Measurements from ENCODE around the gene ATM.

Gene ATM, protein sequence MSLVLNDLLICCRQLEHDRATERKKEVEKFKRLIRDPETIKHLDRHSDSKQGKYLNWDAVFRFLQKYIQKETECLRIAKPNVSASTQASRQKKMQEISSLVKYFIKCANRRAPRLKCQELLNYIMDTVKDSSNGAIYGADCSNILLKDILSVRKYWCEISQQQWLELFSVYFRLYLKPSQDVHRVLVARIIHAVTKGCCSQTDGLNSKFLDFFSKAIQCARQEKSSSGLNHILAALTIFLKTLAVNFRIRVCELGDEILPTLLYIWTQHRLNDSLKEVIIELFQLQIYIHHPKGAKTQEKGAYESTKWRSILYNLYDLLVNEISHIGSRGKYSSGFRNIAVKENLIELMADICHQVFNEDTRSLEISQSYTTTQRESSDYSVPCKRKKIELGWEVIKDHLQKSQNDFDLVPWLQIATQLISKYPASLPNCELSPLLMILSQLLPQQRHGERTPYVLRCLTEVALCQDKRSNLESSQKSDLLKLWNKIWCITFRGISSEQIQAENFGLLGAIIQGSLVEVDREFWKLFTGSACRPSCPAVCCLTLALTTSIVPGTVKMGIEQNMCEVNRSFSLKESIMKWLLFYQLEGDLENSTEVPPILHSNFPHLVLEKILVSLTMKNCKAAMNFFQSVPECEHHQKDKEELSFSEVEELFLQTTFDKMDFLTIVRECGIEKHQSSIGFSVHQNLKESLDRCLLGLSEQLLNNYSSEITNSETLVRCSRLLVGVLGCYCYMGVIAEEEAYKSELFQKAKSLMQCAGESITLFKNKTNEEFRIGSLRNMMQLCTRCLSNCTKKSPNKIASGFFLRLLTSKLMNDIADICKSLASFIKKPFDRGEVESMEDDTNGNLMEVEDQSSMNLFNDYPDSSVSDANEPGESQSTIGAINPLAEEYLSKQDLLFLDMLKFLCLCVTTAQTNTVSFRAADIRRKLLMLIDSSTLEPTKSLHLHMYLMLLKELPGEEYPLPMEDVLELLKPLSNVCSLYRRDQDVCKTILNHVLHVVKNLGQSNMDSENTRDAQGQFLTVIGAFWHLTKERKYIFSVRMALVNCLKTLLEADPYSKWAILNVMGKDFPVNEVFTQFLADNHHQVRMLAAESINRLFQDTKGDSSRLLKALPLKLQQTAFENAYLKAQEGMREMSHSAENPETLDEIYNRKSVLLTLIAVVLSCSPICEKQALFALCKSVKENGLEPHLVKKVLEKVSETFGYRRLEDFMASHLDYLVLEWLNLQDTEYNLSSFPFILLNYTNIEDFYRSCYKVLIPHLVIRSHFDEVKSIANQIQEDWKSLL (N-terminal part only)
- total RNA-seq: 709 to 1,197 (median 1,078) reads per million in 4 donors

DNA sequence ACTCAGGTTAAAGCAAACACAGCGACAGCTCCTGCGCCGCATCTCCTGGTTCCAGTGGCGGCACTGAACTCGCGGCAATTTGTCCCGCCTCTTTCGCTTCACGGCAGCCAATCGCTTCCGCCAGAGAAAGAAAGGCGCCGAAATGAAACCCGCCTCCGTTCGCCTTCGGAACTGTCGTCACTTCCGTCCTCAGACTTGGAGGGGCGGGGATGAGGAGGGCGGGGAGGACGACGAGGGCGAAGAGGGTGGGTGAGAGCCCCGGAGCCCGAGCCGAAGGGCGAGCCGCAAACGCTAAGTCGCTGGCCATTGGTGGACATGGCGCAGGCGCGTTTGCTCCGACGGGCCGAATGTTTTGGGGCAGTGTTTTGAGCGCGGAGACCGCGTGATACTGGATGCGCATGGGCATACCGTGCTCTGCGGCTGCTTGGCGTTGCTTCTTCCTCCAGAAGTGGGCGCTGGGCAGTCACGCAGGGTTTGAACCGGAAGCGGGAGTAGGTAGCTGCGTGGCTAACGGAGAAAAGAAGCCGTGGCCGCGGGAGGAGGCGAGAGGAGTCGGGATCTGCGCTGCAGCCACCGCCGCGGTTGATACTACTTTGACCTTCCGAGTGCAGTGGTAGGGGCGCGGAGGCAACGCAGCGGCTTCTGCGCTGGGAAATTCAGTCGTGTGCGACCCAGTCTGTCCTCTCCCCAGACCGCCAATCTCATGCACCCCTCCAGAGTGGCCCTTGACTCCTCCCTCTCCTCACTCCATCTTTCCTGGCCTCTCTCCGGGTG, at the start of gene ATM, which contains the start of gene NPAT:
ATM (plus strand) TSS at position 494 of the 774 bp plus-strand sequence. CDS start 4,558 bp downstream, outside the sequence.
NPAT (minus strand) TSS at position 65 of the 774 bp plus-strand sequence. CDS start 102 bp downstream, outside the sequence.
- peak; percentile 99 for DNase-seq

DNA sequence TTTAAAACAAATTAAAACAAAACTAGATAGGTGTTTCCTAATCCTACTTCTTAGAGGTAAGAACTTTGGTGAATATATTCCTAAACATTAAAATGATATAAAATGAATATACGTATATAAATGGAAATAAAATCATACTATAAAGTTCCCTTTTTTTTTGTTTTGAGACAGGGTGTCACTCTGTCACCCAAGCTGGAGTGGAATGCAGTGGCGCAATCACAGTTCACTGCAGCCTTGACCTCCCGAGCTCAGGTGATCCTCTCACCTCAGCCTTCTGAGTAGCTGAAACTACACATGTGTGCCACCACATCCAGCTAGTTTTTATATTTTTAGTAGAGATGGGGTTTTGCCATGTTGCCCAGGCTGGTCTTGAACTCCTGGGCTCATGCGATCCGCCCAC, 45.3 kb upstream of the ATM start:
- no peak for DNase-seq

DNA sequence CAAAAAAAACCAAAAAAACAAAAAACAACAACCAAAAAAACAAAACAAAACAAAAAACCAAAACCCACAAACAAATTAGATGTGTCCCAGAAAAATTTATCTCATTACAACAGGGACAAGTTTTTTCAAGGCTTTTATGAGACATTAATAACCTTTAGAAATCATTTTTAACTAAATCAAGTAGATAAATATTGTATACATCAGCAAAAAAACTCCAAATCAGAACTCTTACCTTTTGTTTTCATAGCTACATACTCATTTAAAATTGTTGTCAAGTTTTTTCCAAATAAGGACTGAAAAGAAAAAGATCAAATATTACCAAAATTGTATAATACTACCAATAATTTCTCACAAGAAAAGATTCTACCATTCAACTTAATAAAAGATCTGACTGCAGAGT, 29.1 kb upstream of the ATM start:
- DNase-seq: no peak

DNA sequence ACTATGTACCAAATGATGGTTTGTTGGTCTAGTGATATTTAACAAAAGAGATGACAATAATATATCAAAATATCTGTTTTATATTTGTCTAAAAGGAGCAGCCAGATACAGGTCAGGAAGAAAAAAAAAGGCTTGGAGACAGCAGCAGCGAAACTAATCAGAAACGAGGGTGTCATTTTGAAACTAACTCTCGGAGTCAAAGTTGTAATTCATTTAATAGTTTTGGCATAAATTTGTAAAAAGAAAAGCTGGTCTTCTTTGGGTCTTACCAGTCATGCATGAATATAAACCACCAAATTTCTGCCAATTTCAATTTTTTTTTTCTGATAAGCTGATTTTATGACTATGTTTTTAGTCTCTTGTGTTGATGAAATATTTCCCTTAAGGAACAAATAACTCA, 26.0 kb upstream of the ATM start:
- peak in 1 of 5 donors; percentile 44 for DNase-seq

DNA sequence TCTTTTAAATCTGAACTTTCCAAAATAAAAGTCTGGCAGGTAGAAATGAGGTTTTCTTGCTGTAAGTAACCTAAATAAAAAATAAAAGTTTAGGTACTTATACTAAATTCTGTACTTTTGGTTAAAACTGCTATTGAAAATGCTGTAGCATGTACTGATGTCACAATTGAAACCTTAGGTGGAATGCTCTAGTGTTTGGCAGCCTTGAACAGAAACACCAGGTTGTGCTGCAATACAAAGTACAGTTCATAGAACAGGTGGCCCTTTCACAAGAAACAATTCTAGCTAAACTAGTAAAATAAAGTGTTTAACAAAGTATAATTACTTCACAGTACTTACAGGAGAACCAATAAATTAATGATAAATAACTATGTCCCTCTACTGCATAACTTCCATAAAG, 25.5 kb upstream of the ATM start:
- DNase-seq: peak in 1 of 5 donors; percentile 12

DNA sequence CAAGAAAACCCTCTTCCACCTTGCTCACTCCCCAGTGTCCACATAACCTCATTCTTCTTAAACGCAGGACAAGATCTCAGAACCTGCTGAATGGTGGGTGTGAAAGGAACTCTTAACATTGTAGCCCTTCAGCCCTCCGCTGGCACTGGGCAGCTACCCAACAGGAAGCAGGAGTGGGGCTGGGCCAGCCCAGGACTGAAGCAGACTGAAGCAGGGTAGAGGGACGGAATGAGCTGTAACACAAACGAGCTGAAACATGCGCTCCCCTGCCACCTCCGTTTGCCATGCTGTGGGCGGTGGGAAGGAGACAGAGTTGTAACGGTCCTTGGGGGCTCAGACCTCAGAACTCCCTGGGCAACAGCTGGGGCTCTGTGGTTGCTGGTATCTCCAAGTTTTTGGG, 24.0 kb upstream of the ATM start:
- DNase-seq: no peak

DNA sequence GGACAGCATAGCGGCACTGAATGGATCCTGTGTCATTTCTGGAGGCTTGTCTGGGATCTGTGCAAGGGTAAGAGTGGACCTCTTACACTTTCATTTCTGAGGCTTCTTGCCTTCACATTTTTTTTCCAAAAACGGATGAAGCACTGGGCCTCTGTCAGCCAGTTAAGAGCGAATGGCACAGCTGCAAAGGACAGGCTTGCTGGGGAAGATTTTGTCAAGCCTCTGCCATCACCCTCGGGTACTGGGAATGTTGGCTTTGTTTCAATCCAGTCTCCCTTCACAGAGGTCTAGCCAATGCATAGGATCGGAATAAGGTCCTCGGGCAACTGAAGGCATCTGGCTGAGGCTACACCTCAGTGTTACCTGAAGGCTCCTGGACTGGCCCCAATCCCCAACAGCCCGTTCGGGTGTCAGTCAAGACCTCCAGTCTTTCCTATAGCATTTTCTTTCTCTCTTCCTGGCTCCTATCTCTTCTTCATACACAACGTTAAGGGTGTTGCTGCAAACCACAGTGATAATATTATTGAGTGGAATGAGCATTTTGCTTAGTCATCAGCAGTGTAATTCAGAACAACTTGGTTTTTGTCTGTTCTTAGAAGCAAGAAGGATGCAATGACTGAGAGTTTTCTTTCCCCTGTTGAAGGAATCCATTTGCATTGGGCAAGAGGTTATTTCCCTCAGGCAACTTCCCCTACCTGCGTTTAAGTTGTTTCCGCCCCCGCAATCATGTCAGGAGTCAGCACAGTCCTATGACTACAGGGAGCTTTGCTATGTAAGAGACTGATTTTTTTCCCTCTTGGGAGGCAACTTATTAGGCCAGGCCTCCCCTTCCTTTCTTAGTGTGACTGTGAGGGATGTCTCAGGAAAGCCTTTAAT, 23.2 kb upstream of the ATM start:
- peak in 1 of 5 donors; percentile 69 for DNase-seq

DNA sequence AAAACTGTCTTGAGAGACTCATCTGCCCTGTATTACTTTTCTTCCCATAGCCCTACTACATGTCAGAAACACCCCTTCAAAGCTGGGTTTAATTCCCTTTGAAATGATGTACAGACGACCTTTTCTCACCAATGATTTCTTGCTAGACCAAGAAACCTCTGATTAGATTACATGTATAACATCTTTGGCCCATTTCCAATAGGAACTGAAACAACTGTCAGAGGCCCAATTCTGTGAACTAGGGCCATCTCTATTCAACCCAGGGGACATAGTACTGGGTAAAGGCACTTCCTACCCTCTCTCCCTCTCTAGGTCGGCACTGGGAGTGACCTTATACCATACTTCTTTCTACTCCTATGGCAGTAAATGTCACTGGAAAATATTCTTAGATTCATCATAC, 19.8 kb upstream of the ATM start:
- no peak for DNase-seq

DNA sequence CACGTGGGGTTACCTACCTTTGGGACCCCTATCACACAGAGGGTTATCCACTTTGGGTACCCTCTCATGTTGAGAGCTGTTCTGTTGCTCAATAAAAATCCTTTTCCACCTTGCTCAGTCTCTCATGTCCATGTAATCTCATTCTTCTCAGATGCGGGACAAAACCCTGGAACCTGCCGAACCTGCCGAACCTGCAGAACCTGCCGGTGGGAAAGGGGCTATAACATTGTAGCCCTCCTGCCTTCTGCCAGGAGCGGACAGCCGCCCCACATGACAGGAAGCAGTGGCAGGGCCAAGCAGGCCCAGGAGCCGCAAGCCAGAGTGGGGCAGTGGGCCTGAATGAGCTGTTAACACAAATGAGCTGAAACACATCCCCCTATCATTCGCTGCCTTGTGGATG, 18.5 kb upstream of the ATM start:
- no peak for DNase-seq

DNA sequence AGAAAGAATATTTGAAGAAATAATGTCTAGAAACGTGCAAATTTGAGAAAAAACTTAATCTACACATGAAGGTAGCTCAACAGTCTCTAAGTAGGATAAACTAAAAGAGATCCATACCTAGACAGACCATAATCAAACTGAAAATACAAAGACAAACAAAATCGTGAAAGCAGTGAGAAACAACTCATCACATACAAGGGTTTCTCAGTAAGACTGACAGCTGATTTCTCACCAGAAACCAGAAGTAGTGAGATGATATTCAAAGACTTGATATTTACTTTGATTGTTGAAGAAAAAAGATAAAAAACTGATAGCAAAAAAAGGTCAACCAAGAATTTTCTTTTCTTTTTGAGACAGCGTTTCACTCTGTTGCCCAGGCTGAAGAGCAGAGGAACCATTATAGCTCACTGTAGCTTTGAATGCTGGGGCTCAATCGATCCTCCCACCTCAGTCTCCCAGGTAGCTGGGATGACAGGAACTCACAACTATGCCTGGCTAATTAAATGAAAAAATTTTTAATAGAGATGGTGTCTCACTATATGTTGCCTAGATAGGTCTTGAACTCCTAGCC, 17.9 kb upstream of the ATM start:
- no peak for DNase-seq

DNA sequence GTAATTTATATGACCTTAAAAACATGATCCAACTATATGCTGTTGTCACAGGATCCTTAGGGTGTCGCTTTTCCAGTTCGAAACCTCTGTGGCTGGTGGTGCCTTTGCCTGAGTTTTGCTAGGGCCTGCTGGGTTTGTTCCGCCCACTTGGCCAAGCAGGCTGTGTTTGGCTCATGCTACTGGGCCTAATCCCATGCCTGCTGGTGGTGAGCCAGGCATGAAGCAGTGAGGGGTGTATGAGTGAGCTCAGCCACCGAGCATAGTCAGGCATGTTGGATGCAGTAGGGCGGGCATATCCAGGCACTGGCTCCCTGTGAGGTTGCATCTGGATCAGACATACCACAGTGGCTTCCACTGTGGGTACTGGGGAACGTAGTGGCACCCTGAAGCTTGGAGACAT, 16.7 kb upstream of the ATM start:
- no peak for DNase-seq

DNA sequence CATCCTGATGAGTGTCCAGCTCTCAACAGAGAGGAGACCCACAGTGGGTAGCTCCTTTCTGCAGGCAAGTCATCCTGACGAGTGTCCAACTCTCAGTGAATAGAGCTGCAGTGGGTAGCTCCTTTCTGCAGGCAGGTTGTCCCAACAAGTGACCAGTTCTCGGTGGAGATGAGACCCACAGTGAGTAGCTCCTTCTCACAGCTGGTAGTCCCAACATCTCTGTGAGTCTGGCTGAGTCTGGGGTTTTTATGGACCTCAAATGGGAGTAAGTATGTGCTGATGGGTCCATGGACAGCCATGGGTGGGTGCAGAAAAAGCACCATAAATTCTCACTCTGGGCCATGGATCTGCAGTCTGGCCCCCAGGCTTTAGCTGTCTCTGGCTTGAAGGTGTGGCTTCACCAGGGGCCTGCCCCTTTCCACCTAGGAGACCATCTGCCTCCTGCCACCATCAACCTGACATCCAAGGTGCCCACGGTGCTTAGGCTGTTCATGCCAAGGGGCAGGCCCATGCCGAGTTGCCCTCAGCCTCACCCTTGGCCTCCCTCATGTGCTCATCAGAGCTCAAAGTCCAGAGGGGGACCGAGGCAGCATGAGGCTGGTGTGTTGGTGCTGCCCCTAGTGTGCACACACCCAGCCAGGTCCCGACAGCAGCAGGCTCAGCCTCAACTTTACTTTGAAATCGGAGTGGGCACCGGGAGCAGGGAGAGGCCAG, 15.7 kb upstream of the ATM start:
- DNase-seq: no peak

DNA sequence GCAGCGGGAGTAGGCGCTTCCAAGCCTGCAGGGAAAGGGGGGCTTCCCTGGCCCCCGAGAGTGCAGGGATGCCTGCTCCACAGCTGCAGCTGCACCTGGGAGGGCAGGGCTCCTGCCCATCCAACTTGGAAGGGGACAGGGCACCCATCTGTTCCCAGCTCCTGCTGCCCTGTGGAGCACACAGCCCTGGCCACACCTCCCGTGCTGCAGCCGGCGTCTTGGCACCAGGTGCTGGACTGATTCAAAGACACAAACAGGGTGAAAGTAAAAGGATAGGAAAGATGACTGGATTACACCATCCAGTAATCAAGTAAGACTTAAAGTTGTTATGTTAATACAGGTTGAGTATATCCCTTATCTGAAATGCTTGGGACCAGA, 15.2 kb upstream of the ATM start:
- no peak for DNase-seq

DNA sequence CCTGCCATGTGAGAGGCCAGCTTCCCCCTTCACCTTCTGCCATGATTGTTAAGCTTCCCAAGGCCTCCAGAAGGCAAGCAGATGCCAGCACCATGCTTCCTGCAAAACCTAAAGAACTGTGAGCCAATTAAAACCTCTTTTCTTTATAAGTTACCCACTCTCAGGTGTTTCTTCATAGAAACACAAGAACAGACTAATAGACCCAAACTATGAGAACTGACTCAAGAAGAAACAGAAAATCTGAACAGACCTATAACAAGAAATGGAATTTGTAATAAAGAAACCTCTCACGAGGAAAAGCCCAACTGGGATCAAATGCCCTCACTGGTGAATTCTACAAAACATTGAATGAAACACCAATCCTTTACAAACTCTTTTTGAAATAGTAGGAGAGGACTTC, 12.4 kb upstream of the ATM start:
- no peak for DNase-seq

DNA sequence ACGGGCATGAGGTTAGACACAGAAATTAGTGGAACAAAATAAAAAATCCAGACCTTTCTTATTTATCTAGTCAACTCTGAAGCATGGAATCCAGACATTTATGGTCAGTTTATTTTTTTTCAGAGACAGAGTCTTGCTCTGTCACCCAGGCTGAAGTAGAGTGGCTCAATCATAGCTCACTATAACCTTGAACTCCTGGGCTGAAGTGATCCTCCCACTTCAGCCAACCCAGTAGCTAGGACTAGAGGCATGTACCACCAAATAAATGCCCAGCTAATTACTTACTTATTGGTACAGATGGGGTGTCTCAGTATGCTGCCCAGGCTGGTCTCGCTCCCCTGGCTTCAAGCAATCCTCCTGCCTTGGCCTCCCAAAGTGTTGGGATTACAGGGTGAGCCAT, 9.1 kb upstream of the ATM start:
- no peak for DNase-seq

DNA sequence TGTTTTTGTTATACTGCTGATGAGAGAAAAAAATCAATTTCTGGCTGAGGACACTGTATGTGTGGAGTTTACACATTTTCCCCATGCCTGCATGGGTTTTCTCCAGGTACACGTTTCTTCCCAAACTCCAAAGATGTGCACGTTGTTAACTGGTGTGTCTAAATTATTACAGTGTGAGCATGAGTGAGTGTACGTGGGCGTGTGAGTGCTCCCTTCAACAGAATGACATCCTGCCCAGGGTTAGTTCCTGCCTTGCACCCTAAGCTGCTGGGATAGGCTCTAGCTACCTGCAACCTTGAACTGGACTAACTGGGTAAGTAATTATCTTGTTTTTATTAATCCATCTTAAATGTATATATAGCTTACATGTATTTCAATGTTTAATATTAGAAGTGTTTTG, 5.9 kb upstream of the ATM start:
- no peak for DNase-seq

DNA sequence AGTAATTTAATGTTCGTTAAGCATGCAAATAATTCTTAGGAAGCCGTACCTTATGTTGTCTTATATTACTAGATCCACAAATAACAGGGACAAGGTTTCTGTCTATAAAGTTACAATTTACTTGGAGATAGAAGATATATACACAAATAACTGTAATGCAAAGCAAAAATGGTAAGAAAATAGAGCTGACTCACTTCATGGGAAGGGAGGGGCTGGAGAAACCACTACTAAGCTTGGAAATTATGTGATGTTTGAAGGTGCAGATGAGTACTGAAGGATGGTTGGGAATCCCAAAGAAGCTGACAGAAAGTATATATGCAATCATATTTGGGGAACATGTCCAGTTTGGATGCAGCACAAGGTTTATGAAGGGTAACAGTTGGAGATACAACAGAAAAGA, 4.4 kb upstream of the ATM start:
- no peak for DNase-seq

DNA sequence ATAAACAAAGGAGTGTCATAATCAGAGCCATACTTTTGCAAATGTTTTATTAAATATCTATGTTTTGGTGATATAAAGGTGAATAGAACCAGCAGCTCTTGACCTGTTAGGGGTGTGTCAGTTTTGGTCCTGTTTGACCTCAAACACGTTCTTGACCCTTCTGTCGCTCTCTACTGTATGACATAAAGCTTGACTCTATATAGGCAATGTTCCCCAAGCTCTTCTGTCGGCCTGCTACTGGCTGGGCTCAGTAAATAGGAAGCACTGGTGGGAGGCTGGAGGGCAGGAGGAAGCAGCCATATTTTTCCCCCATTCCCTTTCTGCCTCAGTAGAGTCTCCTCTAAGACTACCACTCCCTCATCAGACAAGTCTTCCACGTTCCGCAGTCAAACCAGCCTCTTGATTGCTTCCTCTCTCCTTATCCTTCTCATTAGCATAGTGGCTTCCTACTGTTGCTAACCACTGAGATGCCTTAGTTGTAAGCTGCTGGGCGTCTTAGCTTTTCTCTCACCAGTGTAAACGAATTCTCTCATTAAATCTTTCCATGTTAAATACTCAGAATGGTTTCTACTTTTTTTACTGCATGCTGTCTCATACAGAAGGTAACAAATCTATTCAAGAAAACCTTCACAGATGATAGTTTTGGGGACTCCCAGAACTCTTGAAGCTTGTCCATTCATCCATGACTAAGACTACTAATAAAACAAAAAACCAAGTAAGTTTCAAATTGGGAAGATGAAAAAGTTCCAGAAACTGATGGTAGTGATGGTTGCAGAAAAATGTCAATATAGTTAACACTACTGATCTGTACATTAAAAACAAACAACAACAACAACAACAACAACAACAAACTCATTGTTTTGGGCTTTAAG, 3.7 kb upstream of the ATM start:
- no peak for DNase-seq
